ENCODE data around the gene ALKBH4.
"Not testable (repeated sequence)": the region's sequence is repeated elsewhere in the genome, so short reads cannot be mapped to it uniquely, and the experiment has no call there.

Gene ALKBH4

DNA sequence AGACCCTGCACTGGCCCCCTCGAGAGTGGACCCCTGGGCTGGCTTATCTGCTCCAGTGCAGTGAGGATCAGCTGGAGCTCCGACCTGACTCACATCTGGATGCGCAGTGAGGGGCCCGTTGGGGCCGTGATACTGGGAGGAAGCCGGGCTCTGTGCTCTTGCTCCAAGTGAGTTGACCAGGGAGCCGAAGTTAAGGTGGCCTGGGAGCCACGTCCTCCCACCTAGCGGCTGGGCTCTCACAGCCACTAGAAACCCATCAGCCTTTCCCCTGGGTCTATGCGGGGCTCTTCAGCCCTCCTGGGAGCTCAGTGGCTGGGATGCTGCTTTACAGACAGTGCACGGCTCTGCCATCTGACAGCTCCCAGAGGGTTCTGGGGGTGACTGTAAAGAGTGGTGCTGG lies 9.1 kb downstream of the ALKBH4 start:
- no peak for DNase-seq (ENCODE audit: low read depth)

DNA sequence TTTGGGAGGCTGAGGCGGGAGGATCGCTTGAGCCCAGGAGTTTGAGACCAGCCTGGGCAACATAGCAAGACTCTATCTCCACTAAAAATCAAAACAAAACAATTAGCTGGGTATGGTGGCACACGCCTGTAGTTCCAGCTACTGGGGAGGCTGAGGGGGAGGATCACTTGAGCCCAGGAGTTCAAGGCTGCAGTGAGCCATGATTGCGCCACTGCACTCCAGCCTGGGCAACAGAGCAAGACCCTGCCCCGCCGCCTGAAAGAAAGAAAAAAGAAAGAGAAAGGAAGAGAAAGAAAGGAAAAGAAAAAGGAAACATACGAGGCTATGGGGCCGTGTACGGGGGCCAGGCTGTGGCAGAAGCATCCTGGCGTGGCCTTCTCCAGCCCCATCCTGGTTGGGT lies 9.7 kb downstream of the ALKBH4 start:
- not testable (repeated sequence) for DNase-seq (ENCODE audit: low read depth)

DNA sequence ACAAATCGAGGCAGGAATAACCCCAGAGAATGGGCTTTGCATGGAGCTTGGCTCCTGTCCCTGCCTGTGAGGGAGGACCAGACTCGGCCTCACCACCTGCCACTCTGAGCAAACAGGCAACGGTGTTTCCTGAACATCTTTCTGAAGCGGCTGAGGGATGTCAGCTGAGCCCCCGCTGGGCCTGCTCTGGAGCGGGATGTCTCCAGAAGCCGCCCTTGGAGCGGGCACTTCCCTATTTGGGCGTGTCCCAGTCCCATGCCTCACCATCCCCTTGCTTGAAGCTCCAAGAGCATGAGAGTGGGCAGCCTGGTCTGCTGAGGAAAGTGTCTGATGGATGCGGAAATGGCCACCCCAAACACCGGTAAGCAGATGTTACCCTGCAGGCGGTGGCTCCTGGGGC lies 10.2 kb downstream of the ALKBH4 start:
- DNase-seq (ENCODE audit: low read depth) = no peak

DNA sequence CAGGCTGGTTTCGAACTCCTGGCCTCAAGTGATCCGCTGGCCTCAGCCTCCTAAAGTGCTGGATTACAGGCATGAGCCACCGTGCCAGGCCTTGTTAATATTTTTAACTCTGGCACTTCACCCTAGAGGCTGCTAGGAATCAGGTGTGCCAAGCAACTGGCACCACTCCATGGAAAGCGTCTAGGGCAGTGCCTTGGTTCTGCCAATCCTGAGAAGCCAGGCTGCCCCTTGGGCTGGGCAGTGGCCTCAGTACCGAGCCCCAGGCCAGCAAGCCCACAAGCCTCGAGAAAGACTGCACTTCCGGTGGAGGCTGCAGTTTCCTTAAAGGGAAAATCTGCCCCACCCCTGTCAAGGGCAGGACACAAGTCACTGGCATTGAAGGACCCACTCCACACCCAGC lies 11.3 kb downstream of the ALKBH4 start:
- DNase-seq (ENCODE audit: low read depth) = no peak

DNA sequence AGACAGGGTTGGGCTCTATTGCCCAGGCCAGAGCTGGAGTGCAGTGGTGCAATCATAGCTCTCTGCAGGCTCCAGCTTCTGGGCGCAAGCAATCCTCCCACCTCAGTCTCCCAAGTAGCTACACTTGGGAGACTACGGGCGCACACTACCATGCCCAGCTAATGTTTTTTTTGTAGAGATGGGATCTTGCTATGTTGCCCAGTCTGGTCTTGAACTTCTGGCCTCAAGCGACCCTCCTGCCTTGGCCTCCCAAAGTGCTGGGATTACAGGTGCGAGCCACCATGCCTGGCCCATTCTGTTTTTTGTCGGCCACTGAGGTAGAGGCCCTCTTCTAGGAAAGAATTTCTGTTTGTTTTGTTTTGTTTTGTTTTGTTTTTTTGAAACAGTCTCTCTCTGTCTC lies 12.2 kb downstream of the ALKBH4 start:
- DNase-seq (ENCODE audit: low read depth) = no peak

DNA sequence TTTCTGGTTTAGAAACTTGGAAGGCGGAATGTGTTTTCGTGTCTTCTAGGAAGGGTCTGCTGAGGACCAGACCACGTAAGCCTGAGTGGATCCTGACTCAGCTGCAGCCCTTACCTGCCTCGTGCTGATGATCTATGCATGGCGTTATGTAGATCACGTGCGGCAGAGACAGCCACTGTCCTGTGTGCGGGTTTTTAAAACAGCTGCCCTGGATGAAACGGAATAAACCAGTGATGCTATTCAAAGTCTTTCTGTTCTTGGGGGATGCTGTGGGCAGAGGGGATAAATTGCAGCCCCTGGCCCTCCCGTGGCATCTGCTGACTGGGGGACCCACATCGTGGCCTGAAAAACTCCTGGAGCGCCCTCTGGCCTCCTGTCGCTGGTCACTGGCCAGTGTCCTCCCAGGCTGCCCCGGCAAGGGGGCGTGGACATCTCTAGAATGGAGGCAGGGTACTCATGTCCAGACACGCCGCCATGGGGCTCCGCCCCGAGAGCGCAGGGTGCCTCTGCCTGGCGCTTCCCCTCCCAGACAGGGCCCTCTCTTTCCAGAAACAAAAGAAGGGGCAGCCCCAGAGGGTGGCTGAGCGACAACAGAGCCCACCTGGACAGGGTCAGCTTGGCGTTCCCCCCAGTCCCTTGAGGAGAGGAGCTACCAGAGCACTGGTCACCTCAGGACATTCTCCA lies 13.2 kb downstream of the ALKBH4 start:
- DNase-seq (ENCODE audit: low read depth) = no peak

DNA sequence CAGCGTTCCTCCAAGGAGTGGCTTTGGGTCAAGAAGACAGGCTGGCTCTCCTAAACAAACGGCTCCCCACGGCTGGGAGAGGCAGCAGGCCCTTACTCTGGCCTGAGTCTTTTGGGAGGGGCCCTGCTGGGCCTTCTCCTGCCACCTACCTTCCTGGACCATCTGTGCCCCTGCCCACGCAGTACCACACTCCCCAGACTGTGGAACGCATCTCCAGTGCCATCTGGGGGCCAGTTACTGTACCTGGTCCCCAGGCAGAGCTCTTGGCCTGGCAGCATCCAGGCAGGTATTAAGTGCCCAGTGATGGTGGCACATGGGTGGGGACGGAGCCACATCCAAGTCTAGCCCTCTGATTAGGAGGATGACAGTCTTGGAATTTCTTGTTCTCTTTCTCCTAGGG lies 14.4 kb downstream of the ALKBH4 start:
- no peak for DNase-seq (ENCODE audit: low read depth)

DNA sequence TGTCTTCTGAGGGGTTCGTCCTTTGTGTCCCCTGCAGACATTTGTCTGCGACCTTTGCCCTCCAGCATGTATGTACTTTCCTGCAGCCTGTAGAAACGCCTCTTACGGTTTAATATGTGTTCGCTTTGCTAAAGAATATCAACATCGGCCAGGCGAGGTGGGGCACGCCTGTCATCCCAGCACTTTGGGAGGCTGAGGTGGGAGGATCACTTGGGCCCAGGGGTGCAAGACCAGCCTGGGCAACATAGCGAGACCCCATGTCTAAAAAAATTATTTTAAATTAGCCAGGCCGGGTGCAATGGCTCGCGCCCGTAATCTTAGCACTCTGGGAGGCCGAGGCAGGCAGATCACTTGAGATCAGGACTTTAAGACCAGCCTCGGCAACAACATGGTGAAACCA lies 15.5 kb downstream of the ALKBH4 start:
- DNase-seq (ENCODE audit: low read depth) = no peak

DNA sequence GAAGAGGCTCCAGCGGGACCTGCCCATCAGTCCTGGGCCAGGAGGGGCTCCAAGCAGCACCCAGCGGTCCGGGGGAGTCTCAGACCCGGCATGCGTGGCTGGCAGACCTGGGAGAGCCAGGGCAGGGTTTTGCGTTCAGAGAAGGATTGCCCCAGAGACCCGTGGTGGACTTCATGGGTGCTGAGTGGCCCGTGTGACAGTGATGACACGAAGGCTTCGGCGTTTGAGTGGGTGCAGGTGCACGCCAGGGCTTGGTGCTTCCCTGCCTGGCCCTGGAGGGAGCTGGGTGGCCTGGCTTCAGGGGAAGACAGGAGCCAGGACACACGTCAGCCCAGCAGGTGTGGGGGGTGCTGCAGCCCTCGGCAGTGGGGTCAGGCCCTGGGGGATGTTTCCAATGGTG lies 17.4 kb downstream of the ALKBH4 start:
- DNase-seq (ENCODE audit: low read depth) = no peak

DNA sequence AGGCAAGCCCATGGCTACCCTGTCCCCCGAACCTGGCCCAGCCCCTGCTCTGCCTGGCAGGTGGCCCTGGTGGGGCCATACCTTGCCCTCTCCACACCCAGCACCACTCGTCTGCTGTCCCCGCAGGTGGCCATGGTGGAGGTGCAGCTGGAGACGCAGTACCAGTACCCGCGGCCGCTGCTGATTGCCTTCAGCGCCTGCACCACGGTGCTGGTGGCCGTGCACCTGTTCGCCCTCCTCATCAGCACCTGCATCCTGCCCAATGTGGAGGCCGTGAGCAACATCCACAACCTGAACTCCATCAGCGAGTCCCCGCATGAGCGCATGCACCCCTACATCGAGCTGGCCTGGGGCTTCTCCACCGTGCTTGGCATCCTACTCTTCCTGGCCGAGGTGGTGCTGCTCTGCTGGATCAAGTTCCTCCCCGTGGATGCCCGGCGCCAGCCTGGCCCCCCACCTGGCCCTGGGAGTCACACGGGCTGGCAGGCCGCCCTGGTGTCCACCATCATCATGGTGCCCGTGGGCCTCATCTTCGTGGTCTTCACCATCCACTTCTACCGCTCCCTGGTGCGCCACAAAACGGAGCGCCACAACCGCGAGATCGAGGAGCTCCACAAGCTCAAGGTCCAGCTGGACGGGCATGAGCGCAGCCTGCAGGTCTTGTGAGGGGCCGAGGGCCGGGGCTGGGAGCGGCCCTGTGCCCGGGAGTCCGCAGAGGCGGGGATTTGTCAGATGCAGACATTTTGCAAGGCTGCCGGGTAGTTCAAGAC lies 18.1 kb downstream of the ALKBH4 start:
- no peak for DNase-seq (ENCODE audit: low read depth)

DNA sequence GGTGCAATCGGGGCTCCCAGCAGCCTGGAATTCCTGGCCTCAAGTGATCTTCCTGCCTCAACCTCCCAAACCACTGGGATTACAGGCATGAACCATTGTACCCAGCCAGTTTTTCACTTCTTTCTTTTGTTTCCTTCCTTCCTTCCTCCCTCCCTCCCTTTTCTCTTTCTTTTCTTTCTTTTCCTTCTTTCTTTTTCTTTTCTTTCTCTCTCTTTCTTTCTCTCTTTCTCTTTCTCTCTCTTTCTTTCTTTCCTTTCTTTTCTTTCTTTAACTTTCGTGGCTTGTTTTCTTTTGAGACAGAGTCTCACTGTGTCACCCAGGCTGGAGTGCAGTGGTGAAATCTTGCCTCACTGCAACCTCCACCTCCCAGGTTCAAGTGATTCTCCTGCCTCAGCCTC lies 19.0 kb downstream of the ALKBH4 start:
- DNase-seq (ENCODE audit: low read depth) = no peak

DNA sequence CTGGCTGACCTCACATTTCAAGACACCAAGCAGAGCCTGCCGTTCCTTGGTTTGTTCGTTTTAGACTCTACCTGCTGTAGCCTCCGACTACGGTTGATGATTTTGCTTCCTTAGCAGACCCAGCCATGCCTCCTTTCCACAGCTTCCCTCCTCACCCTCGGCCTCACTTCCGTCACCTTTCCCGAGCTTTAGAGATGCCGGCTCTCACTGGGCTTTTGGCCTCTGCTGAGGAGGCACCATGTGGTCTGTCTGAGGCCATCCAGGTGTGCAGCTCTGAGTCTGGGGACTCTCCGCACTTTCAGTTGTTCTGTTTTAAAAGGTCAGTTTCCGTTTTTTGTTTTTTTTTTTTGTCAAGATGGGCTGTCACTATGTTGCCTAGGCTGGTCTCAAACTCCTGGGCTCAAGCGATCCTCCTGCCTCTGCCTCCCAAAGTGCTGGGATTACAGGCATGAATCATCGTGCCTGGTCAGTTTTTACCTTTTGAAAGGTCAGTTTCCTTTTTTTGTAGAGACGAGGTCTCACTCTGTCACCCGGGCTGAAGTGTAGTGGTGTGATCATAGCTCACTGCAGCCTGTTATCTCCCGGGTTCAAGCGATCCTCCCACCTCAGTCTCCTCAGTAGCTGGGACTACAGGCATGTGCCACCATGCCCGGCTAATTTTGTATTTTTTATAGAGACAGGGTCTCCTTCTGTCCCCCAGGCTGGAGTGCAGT lies 19.5 kb downstream of the ALKBH4 start:
- no peak for DNase-seq (ENCODE audit: low read depth)

DNA sequence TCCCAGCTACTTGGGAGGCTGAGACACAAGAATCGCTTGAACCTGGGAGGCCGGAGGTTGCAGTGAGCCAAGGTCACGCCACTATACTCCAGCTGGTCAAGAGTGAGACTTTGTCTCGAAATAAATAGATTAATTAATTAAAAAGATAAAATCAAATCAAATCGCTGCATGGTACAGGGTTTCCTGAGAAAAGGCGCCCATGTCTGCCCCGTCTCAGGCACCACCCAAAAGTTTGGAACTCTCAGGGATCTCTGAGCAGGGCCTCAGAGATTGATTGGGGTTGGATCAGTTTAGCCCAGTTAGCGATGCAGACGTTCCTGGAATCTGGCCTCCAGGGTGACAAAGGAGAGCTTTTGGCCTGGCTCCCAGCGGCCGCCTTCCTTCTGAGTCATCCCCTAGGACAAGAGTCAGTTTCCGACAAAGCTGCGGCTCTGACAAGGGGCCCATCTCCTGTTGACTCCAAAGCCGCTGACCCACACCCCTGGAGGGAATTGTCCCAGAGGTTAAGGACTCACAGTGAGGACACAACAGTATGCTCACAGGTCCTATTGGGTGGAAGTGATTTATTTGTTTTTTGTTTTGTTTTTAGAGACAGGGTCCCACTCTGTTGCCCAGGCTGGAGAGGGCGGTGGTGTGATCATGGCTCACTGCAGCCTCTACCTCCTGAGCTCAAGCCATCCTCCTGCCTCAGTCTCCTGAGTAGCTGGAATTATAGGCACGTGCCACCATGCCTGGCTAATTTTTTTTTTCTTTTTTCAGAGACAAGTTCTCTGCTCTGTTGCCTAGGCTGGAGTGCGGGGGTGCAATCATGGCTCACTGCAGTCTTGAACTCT lies 24.5 kb downstream of the ALKBH4 start:
- peak; percentile 33 for DNase-seq (ENCODE audit: low read depth)

DNA sequence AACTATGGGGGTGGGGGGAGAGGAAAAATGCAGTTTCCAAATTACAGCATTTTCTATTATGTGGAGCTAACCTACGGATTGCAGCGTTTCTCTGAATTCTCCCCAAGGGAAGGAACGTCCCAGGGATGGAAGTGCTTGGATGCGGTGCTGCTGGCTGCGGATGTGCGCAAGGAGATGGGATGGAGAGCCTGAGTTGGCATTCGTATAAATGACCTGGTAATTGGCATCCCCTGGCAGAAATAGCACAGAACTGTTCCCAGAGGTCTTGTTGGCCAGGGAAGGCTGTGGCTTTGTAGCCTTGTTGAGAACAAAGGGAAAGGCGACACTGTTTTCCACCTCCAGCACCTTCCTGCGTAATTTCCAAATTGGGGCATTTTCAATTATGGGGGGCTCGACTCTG lies 28.5 kb downstream of the ALKBH4 start:
- DNase-seq (ENCODE audit: low read depth) = no peak

DNA sequence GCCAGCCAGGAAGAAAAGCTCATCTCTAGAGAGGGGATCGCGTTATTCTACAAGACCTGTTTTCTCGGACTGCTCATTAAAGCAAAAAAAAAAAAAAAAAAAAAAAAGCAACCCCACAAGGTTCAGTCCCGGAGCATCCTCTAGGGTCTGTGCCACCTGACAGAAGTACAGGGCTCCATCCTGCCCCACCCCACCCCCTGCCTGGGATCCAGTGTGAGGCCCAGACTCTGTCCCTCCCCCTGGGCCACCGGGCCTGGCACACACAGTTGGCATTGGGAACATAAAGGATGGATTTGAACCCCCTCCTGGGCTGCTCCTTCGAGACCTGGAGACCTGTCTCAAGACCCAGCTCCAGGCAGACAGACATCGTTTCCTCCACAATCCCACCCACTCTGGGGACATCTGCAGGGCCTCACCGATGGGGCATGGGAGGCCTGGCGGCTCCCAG lies 30.6 kb downstream of the ALKBH4 start:
- DNase-seq (ENCODE audit: low read depth) = no peak

DNA sequence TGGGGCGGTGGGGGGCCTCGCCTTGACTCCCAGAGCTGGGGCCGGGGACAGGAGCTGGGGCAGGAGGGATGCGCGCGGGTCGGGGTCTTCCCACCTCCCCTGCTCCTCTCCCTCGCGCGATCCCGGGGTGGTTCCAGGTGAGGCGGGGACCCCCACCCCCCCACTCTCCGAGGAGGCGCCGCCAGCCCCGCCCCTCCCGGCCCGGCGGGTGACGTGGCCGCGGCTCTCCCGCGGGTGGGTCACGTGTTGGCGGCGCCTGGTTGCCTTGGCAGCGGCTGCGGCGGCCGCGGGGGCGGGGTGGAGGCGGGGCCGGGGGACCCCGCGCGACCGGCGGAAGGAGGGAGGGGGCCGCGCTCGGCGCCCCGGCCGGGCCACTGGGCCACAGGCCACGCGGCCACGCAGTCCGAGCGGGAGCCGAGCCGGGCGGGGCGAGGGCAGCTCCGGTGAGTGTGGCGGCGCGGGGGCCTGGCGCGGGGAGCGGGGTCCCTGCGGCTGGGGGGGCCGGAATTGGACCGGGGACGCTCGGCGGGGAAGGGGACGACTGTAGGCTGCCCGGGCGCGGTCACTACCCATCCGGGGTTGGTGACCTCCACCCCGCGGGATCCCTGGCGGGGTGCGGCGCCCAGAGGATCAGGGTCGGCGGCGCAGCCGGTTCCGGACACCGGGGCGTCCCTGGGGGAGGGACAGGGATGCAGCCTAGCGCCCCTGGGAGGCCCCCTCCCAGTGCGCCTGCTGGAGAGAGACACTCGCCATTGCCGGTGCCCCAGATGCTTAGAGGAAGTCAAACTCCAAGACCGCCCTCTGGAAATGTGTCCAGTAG lies 31.2 kb downstream of the ALKBH4 start, which contains the start of gene ORAI2:
ORAI2 (plus strand) TSS at position 357 of the 820 bp plus-strand sequence. CDS start 5,382 bp downstream, outside the sequence.
- no peak for DNase-seq (ENCODE audit: low read depth)

DNA sequence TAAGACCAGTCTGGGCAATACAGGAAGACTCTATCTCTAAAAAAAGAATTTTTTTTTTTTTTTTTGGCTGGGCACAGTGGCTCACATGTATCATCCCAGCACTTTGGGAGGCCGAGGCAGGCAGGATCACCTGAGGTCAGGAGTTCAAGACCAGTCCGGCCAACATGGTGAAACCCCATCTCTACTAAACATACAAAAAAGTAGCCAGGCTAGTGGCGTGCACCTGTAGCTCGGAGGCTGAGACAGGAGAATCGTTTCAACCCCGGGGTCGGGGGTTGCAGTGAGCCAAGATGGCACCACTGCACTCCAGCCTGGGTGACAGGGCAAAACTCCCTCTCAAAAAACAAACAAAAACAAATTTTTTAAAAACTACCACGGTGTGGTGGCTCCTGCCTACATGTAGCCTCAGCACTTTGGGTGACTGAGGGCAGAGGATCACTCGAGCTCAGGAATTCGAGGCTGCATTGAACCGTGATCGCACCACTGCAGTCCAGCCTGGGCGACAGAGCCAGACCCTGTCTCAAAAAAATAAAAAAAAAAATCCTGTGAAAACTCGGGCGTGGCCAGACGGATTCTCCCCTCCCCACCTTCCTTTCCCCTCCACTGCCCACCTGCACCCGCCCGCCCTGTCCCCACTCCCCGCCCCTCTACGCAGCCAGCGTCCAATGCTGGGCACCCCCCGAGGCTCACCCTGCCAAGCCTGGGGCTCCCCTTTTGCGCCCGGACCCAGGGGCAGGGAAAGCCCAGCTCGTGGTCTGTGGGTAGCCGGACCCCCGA lies 32.0 kb downstream of the ALKBH4 start:
- no peak for DNase-seq (ENCODE audit: low read depth)

DNA sequence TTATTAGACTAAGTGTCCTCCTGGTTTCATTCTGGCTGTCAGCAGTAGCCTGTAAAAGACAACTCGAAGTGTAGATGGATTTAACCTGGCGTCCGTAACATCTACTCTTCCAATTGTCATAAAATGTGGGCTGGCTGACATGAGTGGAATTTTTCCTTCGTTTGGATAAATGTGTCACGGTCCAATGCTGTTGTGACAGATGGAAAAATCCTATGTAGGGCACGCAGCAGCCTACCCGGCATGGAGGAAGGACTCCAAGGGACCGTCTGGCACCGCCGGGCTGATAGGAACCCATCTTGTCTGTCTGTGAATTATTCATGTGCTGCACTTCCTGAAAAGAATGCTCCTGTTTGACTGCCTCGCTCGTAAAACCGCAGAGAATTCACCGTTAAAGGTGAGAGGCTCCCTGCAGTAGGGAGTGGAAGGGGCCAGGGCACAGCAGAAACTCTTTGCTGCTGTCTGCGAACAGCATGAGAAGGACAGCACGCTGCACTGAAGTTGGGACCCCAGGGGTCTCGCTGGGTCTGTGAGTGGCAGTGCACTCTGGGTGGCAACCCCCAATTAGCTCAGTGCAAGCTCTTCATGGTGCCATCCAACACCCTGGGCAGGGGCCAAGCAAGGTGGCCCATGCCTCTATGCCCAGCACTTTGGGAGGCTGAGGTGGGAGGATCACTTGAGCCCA lies 32.9 kb downstream of the ALKBH4 start:
- no peak for DNase-seq (ENCODE audit: low read depth)

DNA sequence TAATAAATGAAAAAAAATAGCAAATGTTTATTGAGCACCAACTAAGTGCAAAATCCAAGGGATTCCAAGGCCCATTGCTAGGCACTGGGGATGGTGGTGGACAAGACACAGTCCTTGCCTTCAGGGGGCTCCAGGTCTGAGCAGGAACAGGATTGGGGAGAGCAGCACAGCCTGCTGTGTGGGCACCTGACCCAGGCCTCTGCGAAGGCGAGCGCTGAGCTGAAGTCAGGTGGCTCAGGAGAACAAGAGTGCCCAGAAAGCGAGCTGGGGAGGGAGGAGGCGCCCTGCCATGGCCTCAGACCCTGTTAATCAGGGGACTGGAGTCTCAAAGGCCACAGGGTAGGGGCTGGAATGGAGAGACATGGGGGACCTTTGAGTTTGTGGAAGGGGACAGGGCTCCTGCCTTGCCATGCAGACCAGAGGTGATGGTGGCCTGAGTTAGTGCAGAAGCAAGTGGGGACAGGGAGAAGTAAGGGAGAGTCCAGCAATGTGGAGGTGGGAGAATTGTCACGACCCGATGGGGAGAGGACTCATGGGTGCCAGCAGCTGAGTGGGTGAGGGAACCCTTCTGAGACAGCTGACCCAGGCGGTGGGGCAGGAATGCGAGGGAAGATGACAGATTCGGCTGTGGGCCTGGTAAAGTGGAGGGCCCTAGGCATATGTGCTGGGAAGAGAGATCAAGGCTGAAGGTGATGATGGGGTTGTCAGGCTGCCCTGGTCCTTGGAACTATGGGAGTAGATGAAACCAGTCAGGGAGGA lies 35.3 kb downstream of the ALKBH4 start:
- no peak for DNase-seq (ENCODE audit: low read depth)

Measured in HS-27A (cell line).